Pancreas (tissue), 10 donors: Measurements from ENCODE around the gene ARCN1. TPM values are rescaled to one million over a fixed set of nuclear protein-coding genes. Genes with fewer than 3 reads are reported as not detected.

Experiments
- ATAC-seq, 4 donors: fragments of 200-7000 bp; cut with Tn5 transposase; one replicate each; pipeline versions ENCODE4 v1.8.0 to v1.9.1; 2020; ENCODE audit warnings: mild to moderate bottlenecking in 4 of 4, moderate library complexity in 4 of 4
- DNase-seq, 6 donors: peaks; one replicate each; pipeline ENCODE4 v3.0.0-alpha.2; 2020
- FAIRE-seq: peaks from 2 replicates; lab custom pipeline; 2012; peaks lifted over from hg19 to GRCh38; lab: Jason Lieb, UNC
- H3K27ac ChIP-seq, 4 donors: fragments of 200-600 bp; sonication (generic); 1 replicate in 3 of 4; 2 replicates in 1 of 4; pipeline versions ENCODE4 v1.5.0 to v1.8.0; 2020
- H3K27me3 ChIP-seq, 4 donors: fragments of 200-600 bp; one replicate each; pipeline ENCODE4 v1.8.0; 2021
- H3K36me3 ChIP-seq, 3 donors: fragments of 200-600 bp; sonication (generic) in 1 of 3; one replicate each; pipeline versions ENCODE4 v1.5.0 to v1.8.0; 2020 to 2021
- H3K4me1 ChIP-seq, 3 donors: fragments of 200-600 bp; one replicate each; pipeline ENCODE4 v1.8.0; 2021
- H3K4me3 ChIP-seq, 4 donors: fragments of 200-600 bp; sonication (generic) in 2 of 4; one replicate each; pipeline versions ENCODE4 v1.5.0 to v1.8.0; 2020 to 2021
- H3K9me3 ChIP-seq, 4 donors: fragments of 200-600 bp; one replicate each; pipeline ENCODE4 v1.8.0; 2021
- CTCF ChIP-seq, 4 donors: fragments of 200-600 bp; sonication (generic) in 3 of 4; IDR thresholded peaks; one replicate each; pipeline versions ENCODE4 v1.5.0 to v1.8.0; 2021; ENCODE audit warnings: antibody characterized with exemption in 4 of 4
- WGBS, 2 donors: extraction: QIAGEN DNeasy Blood & Tissue Kit; methylation state at CpG; one replicate each; pipeline ENCODE4 v1.1.7; 2013; 5-methylcytosine and 5-hydroxymethylcytosine counted together
- intact Hi-C, 3 donors: fragments of 100-400 bp; cut with DNase I; formaldehyde crosslinking; loops; one replicate each; pipeline versions ENCODE4 v1.11.1 to v1.14.2; 2022
- polyA plus RNA-seq, 2 donors: library from polyadenylated mRNA; stranded (reverse); fragments of 200-250 nt; gene quantifications; one replicate each; pipeline ENCODE4 v1.2.3, GENCODE V29; 2013
- total RNA-seq, 6 donors: library from RNA; stranded (reverse); fragmentation: NEBNext Ultra II Directional in 4 of 6; extraction: Animal tissue kit (Norgen Biotek cat#: 25700) in 4 of 6; gene quantifications; one replicate each; pipeline versions ENCODE4 v1.2.1 to v1.2.4, GENCODE V29; 2021 to 2023
- donor health status: healthy with polysubstance abuse.
- donor health status: DM: no; HTN: no; CAD: no; lungs with moderate emphysema.
- donor health status: DM: no; HTN: no; CAD: no.
- donor health status: control.
- donor health status: control.
- donor health status: Bipolar disorder and iron deficiency.
- donor health status: DM: yes; HTN: yes; CAD: no.
- donor health status: DM: no; HTN: no; CAD: no.
- donor health status: DM: no; HTN: no; CAD: no.
- donor health status: DM: yes; HTN: yes; CAD: no.

Gene ARCN1
- total and polyA plus RNA-seq, 8 donors = 39.8 to 105 (median 86.3) TPM

GRCh38 chr11:118544010-118544646 is 28.1 kb upstream of the ARCN1 start:
- WGBS, 2 donors = 85 to 91% methylated on average over 8 of the region's 8 CpGs
- H3K4me3 ChIP-seq = no peak overlapping the region
- H3K36me3 ChIP-seq = peaks cover 0 to 12% (median 0%) of the 10 kb centered on the region in 3 donors
- H3K4me1 ChIP-seq = no peaks in the 10 kb centered on the region
- TF ChIP-seq CTCF (IDR thresholded peaks at IDR 0.05) = no peak
- FAIRE-seq = no peak
- DNase-seq = no peak
- intact Hi-C loops = no loop called here
- H3K27me3 ChIP-seq = no peaks in the 10 kb centered on the region
- ATAC-seq = no peak
- H3K9me3 ChIP-seq = no peaks in the 10 kb centered on the region
- H3K27ac ChIP-seq = no peak overlapping the region

- Histone ChIP-seq H3K9me3 (no peaks in the 10 kb centered on the region), H3K4me3 (no peak overlapping the region), H3K27me3 (no peaks in the 10 kb centered on the region), H3K27ac (no peak overlapping the region), H3K36me3 (peaks cover 0 to 12% (median 0%) of the 10 kb centered on the region in 3 donors), H3K4me1 (no peaks in the 10 kb centered on the region)
- FAIRE-seq (no peak), ATAC-seq (no peak), DNase-seq (no peak)
- intact Hi-C loops = no loop called here
- 67 to 74% methylated on average over 3 of the region's 3 CpGs for WGBS, 2 donors
- no peak for TF ChIP-seq CTCF (IDR thresholded peaks at IDR 0.05)
Observed at GRCh38 chr11:118544647-118545010, 27.6 kb upstream of the ARCN1 start.

GRCh38 chr11:118545533-118545932 is 26.7 kb upstream of the ARCN1 start:
- no peak for ATAC-seq
- WGBS, 2 donors = 66 to 86% methylated on average over 5 of the region's 5 CpGs
- H3K4me1 ChIP-seq = no peaks in the 10 kb centered on the region

GRCh38 chr11:118547132-118547531 is 25.1 kb upstream of the ARCN1 start:
- H3K4me3 ChIP-seq = no peak overlapping the region
- H3K27ac ChIP-seq = no peak overlapping the region
- H3K27me3 ChIP-seq = no peaks in the 10 kb centered on the region
- FAIRE-seq (no peak), DNase-seq (no peak), ATAC-seq (no peak)
- peaks cover 0 to 12% (median under 1%) of the 10 kb centered on the region in 3 donors for H3K36me3 ChIP-seq
- TF ChIP-seq CTCF (IDR thresholded peaks at IDR 0.05) = no peak
- H3K4me1 ChIP-seq = no peaks in the 10 kb centered on the region
- no peaks in the 10 kb centered on the region for H3K9me3 ChIP-seq
- intact Hi-C loops = no loop called here
- 79 to 88% methylated on average over 2 of the region's 2 CpGs for WGBS, 2 donors

More at GRCh38 chr11:118545533-118545932, 26.7 kb upstream of the ARCN1 start:
- Histone ChIP-seq H3K27me3 (no peaks in the 10 kb centered on the region), H3K9me3 (no peaks in the 10 kb centered on the region), H3K4me3 (no peak overlapping the region), H3K36me3 (peaks cover 0 to 12% (median 0%) of the 10 kb centered on the region in 3 donors), H3K27ac (no peak overlapping the region)
- DNase-seq (no peak), FAIRE-seq (no peak)
- no peak for TF ChIP-seq CTCF (IDR thresholded peaks at IDR 0.05)
- intact Hi-C loops = no loop called here

- Histone ChIP-seq H3K9me3 (no peaks in the 10 kb centered on the region), H3K27me3 (no peaks in the 10 kb centered on the region), H3K27ac (no peak overlapping the region), H3K4me1 (no peaks in the 10 kb centered on the region), H3K36me3 (peaks cover 0 to 12% (median 9%) of the 10 kb centered on the region in 3 donors), H3K4me3 (no peak overlapping the region)
- ATAC-seq = no peak
- TF ChIP-seq CTCF (IDR thresholded peaks at IDR 0.05) = no peak
- no peak for DNase-seq
- 85% methylated on average over 4 of the region's 4 CpGs for WGBS, 2 donors
- intact Hi-C loops = no loop called here
- no peak for FAIRE-seq
Observed at GRCh38 chr11:118552341-118552740, 19.9 kb upstream of the ARCN1 start.
